ENCODE measurements around the gene TTC3.

TTC3 gene

GRCh38 chr21:37207441-37208009 lies 134.5 kb downstream of the TTC3 start:
- no peaks in the 10 kb centered on the region for H3K27me3 ChIP-seq (replicated peaks)
- peaks cover 19% of the 10 kb centered on the region for H3K36me3 ChIP-seq (replicated peaks)
- H3K27ac ChIP-seq: no peak overlapping the region
- no peak for DNase-seq
- no peak for TF ChIP-seq CTCF (IDR thresholded peaks at IDR 0.05; ENCODE audit: low read depth, low read length, missing control alignments)
- in situ Hi-C loops (cut with HindIII; ENCODE audit: low pct_ligation_motif_present, low sequenced_read_pairs): no loop called here
- no peak overlapping the region for H3K4me3 ChIP-seq (ENCODE audit: low read depth, low read length)

- DNase-seq: no peak
- Histone ChIP-seq H3K27me3 (replicated peaks) (no peaks in the 10 kb centered on the region), H3K27ac (no peak overlapping the region), H3K36me3 (replicated peaks) (peaks cover 13% of the 10 kb centered on the region), H3K4me3 (ENCODE audit: low read depth, low read length) (no peak overlapping the region)
- in situ Hi-C loops (cut with HindIII; ENCODE audit: low pct_ligation_motif_present, low sequenced_read_pairs): no loop called here
- TF ChIP-seq CTCF (IDR thresholded peaks at IDR 0.05; ENCODE audit: low read depth, low read length, missing control alignments): no peak
These were observed 135.1 kb downstream of the TTC3 start for GRCh38 chr21:37208056-37208721.

GRCh38 chr21:37208741-37209225 lies 135.7 kb downstream of the TTC3 start:
- H3K4me3 ChIP-seq (ENCODE audit: low read depth, low read length): no peak overlapping the region
- TF ChIP-seq CTCF (IDR thresholded peaks at IDR 0.05; ENCODE audit: low read depth, low read length, missing control alignments): no peak
- DNase-seq: no peak
- H3K27ac ChIP-seq: no peak overlapping the region
- in situ Hi-C loops (cut with HindIII; ENCODE audit: low pct_ligation_motif_present, low sequenced_read_pairs): no loop called here
- H3K36me3 ChIP-seq (replicated peaks): peaks cover 9% of the 10 kb centered on the region
- no peaks in the 10 kb centered on the region for H3K27me3 ChIP-seq (replicated peaks)

- Histone ChIP-seq H3K27ac (no peak overlapping the region), H3K4me3 (ENCODE audit: low read depth, low read length) (no peak overlapping the region), H3K27me3 (replicated peaks) (no peaks in the 10 kb centered on the region), H3K36me3 (replicated peaks) (no peaks in the 10 kb centered on the region)
- no peak for DNase-seq
- in situ Hi-C loops (cut with HindIII; ENCODE audit: low pct_ligation_motif_present, low sequenced_read_pairs): no loop called here
- TF ChIP-seq CTCF (IDR thresholded peaks at IDR 0.05; ENCODE audit: low read depth, low read length, missing control alignments): no peak
These were observed 137.1 kb downstream of the TTC3 start for GRCh38 chr21:37210130-37210529.

- DNase-seq: no peak
- Histone ChIP-seq H3K36me3 (replicated peaks) (no peaks in the 10 kb centered on the region), H3K4me3 (ENCODE audit: low read depth, low read length) (no peak overlapping the region), H3K27ac (no peak overlapping the region), H3K27me3 (replicated peaks) (no peaks in the 10 kb centered on the region)
- in situ Hi-C loops (cut with HindIII; ENCODE audit: low pct_ligation_motif_present, low sequenced_read_pairs): no loop called here
- no peak for TF ChIP-seq CTCF (IDR thresholded peaks at IDR 0.05; ENCODE audit: low read depth, low read length, missing control alignments)
These were observed 137.7 kb downstream of the TTC3 start for GRCh38 chr21:37210799-37211198.

Measured in brain microvascular endothelial cell (primary cell).